MM.1S (cell line): ENCODE results near the gene MRPS18A.

ENCODE experiments used
- DNase-seq: peaks from one replicate; pipeline ENCODE4 v3.0.0-alpha.2; 2015
- H2AFZ ChIP-seq: fragments of 300-600 bp; sonication (generic); 2 replicates; pipeline ENCODE4 v1.6.0; 2016; ENCODE audit warnings: antibody characterized with exemption, low read length
- H3F3A ChIP-seq: fragments of 300-600 bp; sonication (generic); 2 replicates; pipeline ENCODE4 v1.6.1; 2016; ENCODE audit warnings: mild to moderate bottlenecking, antibody characterized with exemption, low read length, moderate library complexity, mixed read lengths; ENCODE audit not compliant: insufficient read depth
- H3K27ac ChIP-seq: fragments of 300-600 bp; sonication (generic); 2 replicates; pipeline ENCODE4 v1.5.1; 2016; ENCODE audit warnings: mild to moderate bottlenecking, low read length
- H3K27me3 ChIP-seq: fragments of 300-600 bp; sonication (generic); replicated peaks from 2 replicates; pipeline ENCODE4 v1.6.0; 2016; ENCODE audit warnings: low read length; ENCODE audit not compliant: insufficient read depth
- H3K36me3 ChIP-seq: fragments of 300-600 bp; sonication (generic); replicated peaks from 2 replicates; pipeline ENCODE4 v1.6.1; 2016; ENCODE audit warnings: mild to moderate bottlenecking, low read length, mixed read lengths; ENCODE audit not compliant: insufficient read depth
- H3K4me1 ChIP-seq: fragments of 300-600 bp; sonication (generic); 2 replicates; pipeline ENCODE4 v1.6.1; 2016; ENCODE audit warnings: low read length, mixed read lengths
- H3K4me2 ChIP-seq: fragments of 300-600 bp; sonication (generic); 2 replicates; pipeline ENCODE4 v1.6.0; 2016; ENCODE audit warnings: low read depth, low read length
- H3K4me3 ChIP-seq: fragments of 300-600 bp; sonication (generic); 2 replicates; pipeline ENCODE4 v1.5.1; 2016; ENCODE audit warnings: low read length, mixed read lengths
- H3K79me2 ChIP-seq: fragments of 300-600 bp; sonication (generic); 2 replicates; pipeline ENCODE4 v1.6.1; 2016; ENCODE audit warnings: mixed run types, low read length, mixed read lengths
- H3K9ac ChIP-seq: fragments of 300-600 bp; sonication (generic); 2 replicates; pipeline ENCODE4 v1.6.1; 2016; ENCODE audit warnings: low read length, mixed read lengths
- H3K9me2 ChIP-seq: fragments of 300-600 bp; sonication (generic); replicated peaks from 2 replicates; pipeline ENCODE4 v1.6.1; 2016; ENCODE audit warnings: mild to moderate bottlenecking, low read length, mixed read lengths; ENCODE audit not compliant: insufficient read depth
- H3K9me3 ChIP-seq: fragments of 300-600 bp; sonication (generic); replicated peaks from 2 replicates; pipeline ENCODE4 v1.6.1; 2016; ENCODE audit warnings: mild to moderate bottlenecking, low read length, mixed read lengths; ENCODE audit not compliant: insufficient read depth
- H4K20me1 ChIP-seq: fragments of 300-600 bp; sonication (generic); 2 replicates; pipeline ENCODE4 v1.6.1; 2016; ENCODE audit warnings: mild to moderate bottlenecking, low read length, moderate library complexity, mixed read lengths; ENCODE audit not compliant: insufficient read depth
- CTCF ChIP-seq: fragments of 300-600 bp; sonication (generic); IDR thresholded peaks from 2 replicates; pipeline ENCODE4 v1.5.1; 2016; ENCODE audit warnings: antibody characterized with exemption, low read length, mixed read lengths
- EZH2 ChIP-seq: fragments of 300-600 bp; sonication (generic); optimal IDR thresholded peaks from 2 replicates; pipeline ENCODE3; 2017; ENCODE audit warnings: low read depth, mild to moderate bottlenecking, antibody characterized with exemption, low read length, mixed read lengths
- EZH2phosphoT487 ChIP-seq: fragments of 300-600 bp; sonication (generic); IDR thresholded peaks from 2 replicates; pipeline ENCODE4 v1.6.1; 2018; ENCODE audit warnings: antibody characterized with exemption, low read length

The MRPS18A gene

GRCh38 chr6:43628393-43629103 is 59.0 kb downstream of the MRPS18A start:
- peak; percentile 51 for DNase-seq
- H3K9me2 ChIP-seq = no peaks in the 10 kb centered on the region
- H3K27ac ChIP-seq = peak overlapping the region; percentile 37; the same call in 1 of the 2 replicates
- H3K9ac ChIP-seq = peak overlapping the region; percentile 80
- no peaks in the 10 kb centered on the region for H3K9me3 ChIP-seq
- H3F3A ChIP-seq = peaks cover 7% of the 10 kb centered on the region; the same call in 1 of the 2 replicates
- TF ChIP-seq EZH2phosphoT487 (no peak), EZH2 (no peak), CTCF (no peak)
- H3K36me3 ChIP-seq = 0 out of 2 replicates have a peak, but pooled peaks cover 2% of the 10 kb centered on the region
- peak overlapping the region; percentile 86 for H3K4me3 ChIP-seq
- no peaks in the 10 kb centered on the region for H3K27me3 ChIP-seq
- H3K79me2 ChIP-seq = peaks cover 25% of the 10 kb centered on the region
- H4K20me1 ChIP-seq = no peaks in the 10 kb centered on the region
- peak overlapping the region; percentile 63 for H2AFZ ChIP-seq
- peaks cover 17% of the 10 kb centered on the region for H3K4me1 ChIP-seq
- peak overlapping the region; percentile 75 for H3K4me2 ChIP-seq

GRCh38 chr6:43627008-43627825 is 60.4 kb downstream of the MRPS18A start:
- peak overlapping the region; percentile 41; the same call in 1 of the 2 replicates for H3K4me2 ChIP-seq
- H3K9me2 ChIP-seq = no peaks in the 10 kb centered on the region
- no peak overlapping the region for H2AFZ ChIP-seq
- peak; percentile 46 for DNase-seq
- 0 out of 2 replicates have a peak, but pooled peaks cover 2% of the 10 kb centered on the region for H3K36me3 ChIP-seq
- H4K20me1 ChIP-seq = no peaks in the 10 kb centered on the region
- no peak for TF ChIP-seq EZH2
- no peak for TF ChIP-seq EZH2phosphoT487
- no peak for TF ChIP-seq CTCF
- H3K4me1 ChIP-seq = peaks cover 17% of the 10 kb centered on the region
- peaks cover 7% of the 10 kb centered on the region; the same call in 1 of the 2 replicates for H3F3A ChIP-seq
- H3K79me2 ChIP-seq = peaks cover 25% of the 10 kb centered on the region
- no peak overlapping the region for H3K4me3 ChIP-seq
- H3K9me3 ChIP-seq = no peaks in the 10 kb centered on the region
- H3K27me3 ChIP-seq = no peaks in the 10 kb centered on the region
- 0 out of 2 replicates have a peak overlapping the region, but pooled peaks have one; percentile 14 for H3K9ac ChIP-seq
- peak overlapping the region; percentile 13; the same call in 1 of the 2 replicates for H3K27ac ChIP-seq

GRCh38 chr6:43625393-43625992 is 62.1 kb downstream of the MRPS18A start:
- TF ChIP-seq CTCF = no peak
- TF ChIP-seq EZH2phosphoT487 = no peak
- no peak for TF ChIP-seq EZH2
- Histone ChIP-seq H3K4me2 (no peak overlapping the region), H3K9ac (no peak overlapping the region), H4K20me1 (no peaks in the 10 kb centered on the region), H3F3A (peaks cover 7% of the 10 kb centered on the region; the same call in 1 of the 2 replicates), H3K9me2 (no peaks in the 10 kb centered on the region), H3K27ac (no peak overlapping the region), H2AFZ (no peak overlapping the region), H3K4me1 (peaks cover 12% of the 10 kb centered on the region), H3K9me3 (no peaks in the 10 kb centered on the region), H3K79me2 (peaks cover 25% of the 10 kb centered on the region), H3K36me3 (0 out of 2 replicates have a peak, but pooled peaks cover 2% of the 10 kb centered on the region), H3K27me3 (no peaks in the 10 kb centered on the region), H3K4me3 (no peak overlapping the region)
- no peak for DNase-seq
